NCI-H82 treated with DMSO at 0.1 percent for 48 hours (cell line): Measurements from ENCODE around the gene RHBDL3.

Experiments
- DNase-seq: peaks from one replicate; lab custom pipeline; 2025; ENCODE audit not compliant: unreplicated experiment; lab: John Stamatoyannopoulos, UW

RHBDL3 gene

GRCh38 chr17:32356378-32356743, 90.7 kb downstream of the RHBDL3 start:
- DNase-seq, result no peak

GRCh38 chr17:32356750-32357149, 91.1 kb downstream of the RHBDL3 start:
- no peak for DNase-seq

- DNase-seq, result no peak
Observed at GRCh38 chr17:32357615-32358014, 92.0 kb downstream of the RHBDL3 start.

GRCh38 chr17:32361270-32361669, 95.6 kb downstream of the RHBDL3 start:
- no peak for DNase-seq

GRCh38 chr17:32370426-32370825, 104.8 kb downstream of the RHBDL3 start:
- no peak for DNase-seq
